ENCODE measurements around the gene SYNJ1. TPM values are rescaled to one million over a fixed set of nuclear protein-coding genes. Genes with fewer than 3 reads are reported as not detected.

The SYNJ1 gene
- total and polyA plus RNA-seq, 10 of the 15 experiments (the other 5 are each of a cell fraction or from before 2014, with no cell fraction given) = 1.2 to 7.0 (median 3.5) TPM

GRCh38 chr21:32612075-32612998, 115.5 kb downstream of the SYNJ1 start, which contains the start of gene CFAP298:
Gene CFAP298, minus strand, starts transcription at chr21:32612377. Its CDS starts 134 bp downstream, at chr21:32612243.
- H2AFZ ChIP-seq (ENCODE audit: control insufficient read depth, low read depth, low read length) = peak within 1 kb of the TSS; percentile 87
- SMC1A ChIA-PET (ENCODE audit: uncharacterized antibody, unreplicated experiment) = no interaction called here
- peaks cover 5% of the 10 kb centered on the region for H3K79me2 ChIP-seq (ENCODE audit: control insufficient read depth, insufficient read depth, low read length)
- H3K9me3 ChIP-seq (replicated peaks; ENCODE audit: control insufficient read depth, insufficient read depth, low read length) = no peaks in the 10 kb centered on the region; the same call in 2 of the 3 replicates
- RAD21 ChIA-PET (ENCODE audit: unreplicated experiment) = interaction anchor here (0.6 to 1.7 kb wide), 5 partner anchors 11 to 1590 kb away, joined by 3 to 9 read pairs (median 3); partner anchors contain the start of gene PAXBP1
- no peaks in the 10 kb centered on the region for H4K20me1 ChIP-seq (ENCODE audit: control insufficient read depth, insufficient read depth)
- CTCF ChIA-PET = interaction anchor here (0.6 to 5.6 kb wide), 4 partner anchors 12 to 514 kb away, joined by 4 to 50 read pairs (median 4); no protein-coding TSS in a partner anchor
- no TSS peak for BruUV-seq (replicated peaks)
- DNase-seq (ENCODE audit: low read depth, low spot score) = peak; percentile 67
- intact Hi-C loops (cut with micrococcal nuclease; ENCODE audit: unreplicated experiment) (loop anchor here (2.0 kb wide), 1 partner anchor 158 kb away; the partner anchor contains the start of gene PAXBP1), in situ Hi-C loops (cut with MboI) (no loop called here)
- WGBS (ENCODE audit: insufficient coverage, insufficient replicate concordance, low lambda C conversion rate, missing lambda C conversion rate) = 1% methylated on average over 81 of the region's 81 CpGs
- H3K4me2 ChIP-seq (ENCODE audit: control insufficient read depth, insufficient read depth) = peak within 1 kb of the TSS; percentile 87
- H3K27me3 ChIP-seq (replicated peaks in 1 of 2; ENCODE audit: control insufficient read depth in 2 of 2, insufficient read depth in 2 of 2, low read length in 1 of 2) = no peaks in the 10 kb centered on the region
- POLR2A ChIA-PET = interaction anchor here (0.6 to 1.2 kb wide), 4 partner anchors 11 to 210 kb away, joined by 3 to 5 read pairs (median 4); partner anchors contain the start of gene SYNJ1
- FAIRE-seq = peak; percentile 87
- peak; percentile 96 for ATAC-seq
- H3K9ac ChIP-seq (ENCODE audit: control insufficient read depth, insufficient read depth, low read length) = peak within 1 kb of the TSS; percentile 84
- H3K4me3 ChIP-seq = peak within 1 kb of the TSS; percentile 90
- peak within 1 kb of the TSS; percentile 39 for H3K27ac ChIP-seq (ENCODE audit: control insufficient read depth, insufficient read depth)
- peaks cover 2 to 6% of the 10 kb centered on the region in 2 experiments; a peak in 2 of 4 replicates for H3K36me3 ChIP-seq (ENCODE audit: control insufficient read depth in 2 of 2, insufficient read depth in 2 of 2, low read length in 1 of 2)
- no peaks in the 10 kb centered on the region for H3K4me1 ChIP-seq (ENCODE audit: control insufficient read depth, insufficient read depth, low read length)
- TF ChIP-seq FOXK2 (IDR thresholded peaks at IDR 0.05) = peak; percentile 85
- TF ChIP-seq USF2 (IDR thresholded peaks at IDR 0.05; ENCODE audit: borderline replicate concordance, low read depth, low read length) = no peak
- no peak for TF ChIP-seq BCLAF1 (IDR thresholded peaks at IDR 0.05)
- no peak for TF ChIP-seq JUNB (IDR thresholded peaks at IDR 0.05)
- no peak for TF ChIP-seq ZBTB33 (IDR thresholded peaks at IDR 0.05)
- no peak for TF ChIP-seq DPF2 (IDR thresholded peaks at IDR 0.05)
- TF ChIP-seq RELB (IDR thresholded peaks at IDR 0.05; ENCODE audit: low read depth) = peak; percentile 87
- TF ChIP-seq EED (IDR thresholded peaks at IDR 0.05; ENCODE audit: low read depth) = no peak; the same call in none of the 2 replicates
- peak; percentile 57; the same call in 1 of the 2 replicates for TF ChIP-seq NR2F1 (conservative IDR thresholded peaks at IDR 0.05)
- TF ChIP-seq RFX5 (IDR thresholded peaks at IDR 0.05; ENCODE audit: low read depth, low read length) = no peak
- peak; percentile 97 for TF ChIP-seq SIN3A (IDR thresholded peaks at IDR 0.05; ENCODE audit: low read depth, low read length)
- no peak for TF ChIP-seq SMC3 (IDR thresholded peaks at IDR 0.05; ENCODE audit: borderline replicate concordance, low read length)
- TF ChIP-seq MYB (IDR thresholded peaks at IDR 0.05; ENCODE audit: borderline replicate concordance, low read depth, low read length) = peak; percentile 32; the same call in 1 of the 2 replicates
- TF ChIP-seq CHD4 (IDR thresholded peaks at IDR 0.05) = no peak
- TF ChIP-seq EP300 (IDR thresholded peaks at IDR 0.05; ENCODE audit: borderline replicate concordance in 1 of 2, control insufficient read depth in 1 of 2, low read depth in 2 of 2, low read length in 2 of 2) = peak in 1 of 2 experiments; percentile 11; a peak in 1 of 4 replicates
